ENCODE results near the gene GTPBP2. TPM values are rescaled to one million over a fixed set of nuclear protein-coding genes. Genes with fewer than 3 reads are reported as not detected.

Gene GTPBP2
- total and polyA plus RNA-seq, 2 of the 13 experiments (the other 11 are each of a cell fraction or from before 2014, with no cell fraction given): 26.9 to 88.2 TPM

DNA sequence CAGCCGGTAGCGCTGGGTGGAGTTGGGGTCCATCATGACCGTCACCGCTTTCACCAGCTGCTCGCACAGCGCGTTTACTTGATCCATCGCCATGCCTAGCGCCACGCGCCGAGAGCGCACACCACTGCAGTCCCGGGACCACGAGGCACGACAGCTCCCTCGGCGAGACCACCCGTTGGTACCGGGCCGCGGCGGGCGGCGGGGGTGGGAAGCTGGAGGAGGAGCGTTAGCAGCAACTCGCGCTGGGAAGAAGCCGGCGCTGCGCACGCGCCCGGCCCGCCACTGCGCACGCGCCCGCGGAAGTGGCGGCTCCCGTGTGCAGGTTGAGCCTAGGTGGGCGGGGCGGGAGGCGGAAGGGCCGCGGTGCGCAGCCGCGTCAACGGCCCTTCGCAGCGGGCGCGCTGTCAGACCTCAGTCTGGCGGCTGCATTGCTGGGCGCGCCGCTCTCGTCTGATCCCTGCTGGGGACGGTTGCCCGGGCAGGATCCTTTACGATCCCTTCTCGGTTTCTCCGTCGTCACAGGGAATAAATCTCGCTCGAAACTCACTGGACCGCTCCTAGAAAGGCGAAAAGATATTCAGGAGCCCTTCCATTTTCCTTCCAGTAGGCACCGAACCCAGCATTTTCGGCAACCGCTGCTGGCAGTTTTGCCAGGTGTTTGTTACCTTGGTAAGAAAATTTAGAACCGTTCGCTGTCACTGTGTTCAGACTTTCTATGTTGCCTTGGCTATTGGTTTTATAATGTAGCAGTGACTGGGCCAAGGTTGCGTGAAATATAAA lies 53.1 kb downstream of the GTPBP2 start, which contains the start of the genes POLH and XPO5 (continued):
- TF ChIP-seq MTF1 (CRISPR knock-in tag; IDR thresholded peaks at IDR 0.05) (0 out of 2 replicates have a peak, but pooled peaks have one; percentile 80), ONECUT2 (CRISPR knock-in tag; IDR thresholded peaks at IDR 0.05) (no peak; the same call in none of the 2 replicates), SAP130 (CRISPR knock-in tag; IDR thresholded peaks at IDR 0.05; ENCODE audit: low read depth) (peak; percentile 97), KDM5B (CRISPR knock-in tag; IDR thresholded peaks at IDR 0.05; ENCODE audit: borderline replicate concordance) (peak; percentile 99), ZNF3 (CRISPR knock-in tag; IDR thresholded peaks at IDR 0.05) (no peak), ZNF253 (CRISPR knock-in tag; IDR thresholded peaks at IDR 0.05; ENCODE audit: borderline replicate concordance) (no peak), ZNF263 (CRISPR knock-in tag; IDR thresholded peaks at IDR 0.05) (peak; percentile 76), ZNF282 (IDR thresholded peaks at IDR 0.05; ENCODE audit: partially characterized antibody) (no peak), MEF2D (CRISPR knock-in tag; IDR thresholded peaks at IDR 0.05) (peak; percentile 37; the same call in 1 of the 2 replicates), KLF11 (CRISPR knock-in tag; IDR thresholded peaks at IDR 0.05) (no peak), ZNF382 (CRISPR knock-in tag; IDR thresholded peaks at IDR 0.05; ENCODE audit: borderline replicate concordance) (no peak), ZNF746 (CRISPR knock-in tag; IDR thresholded peaks at IDR 0.05) (0 out of 2 replicates have a peak, but pooled peaks have one; percentile 39), ZBTB8A (CRISPR knock-in tag; IDR thresholded peaks at IDR 0.05; ENCODE audit: borderline replicate concordance, low read depth) (peak; percentile 90; the same call in 1 of the 2 replicates), ZNF343 (CRISPR knock-in tag; IDR thresholded peaks at IDR 0.05) (peak; percentile 89)
- TF ChIP-seq, protein P1, sequence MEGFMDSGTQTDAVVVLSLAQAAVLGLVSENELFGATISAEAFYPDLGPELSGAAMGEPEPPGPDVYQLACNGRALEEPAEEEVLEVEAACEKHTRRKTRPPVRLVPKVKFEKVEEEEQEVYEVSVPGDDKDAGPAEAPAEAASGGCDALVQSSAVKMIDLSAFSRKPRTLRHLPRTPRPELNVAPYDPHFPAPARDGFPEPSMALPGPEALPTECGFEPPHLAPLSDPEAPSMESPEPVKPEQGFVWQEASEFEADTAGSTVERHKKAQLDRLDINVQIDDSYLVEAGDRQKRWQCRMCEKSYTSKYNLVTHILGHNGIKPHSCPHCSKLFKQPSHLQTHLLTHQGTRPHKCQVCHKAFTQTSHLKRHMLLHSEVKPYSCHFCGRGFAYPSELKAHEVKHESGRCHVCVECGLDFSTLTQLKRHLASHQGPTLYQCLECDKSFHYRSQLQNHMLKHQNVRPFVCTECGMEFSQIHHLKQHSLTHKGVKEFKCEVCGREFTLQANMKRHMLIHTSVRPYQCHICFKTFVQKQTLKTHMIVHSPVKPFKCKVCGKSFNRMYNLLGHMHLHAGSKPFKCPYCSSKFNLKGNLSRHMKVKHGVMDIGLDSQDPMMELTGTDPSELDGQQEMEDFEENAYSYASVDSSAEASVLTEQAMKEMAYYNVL (CRISPR knock-in tag; IDR thresholded peaks at IDR 0.05; ENCODE audit: borderline replicate concordance): peak; percentile 38; the same call in 1 of the 2 replicates
- TF ChIP-seq, protein P2, sequence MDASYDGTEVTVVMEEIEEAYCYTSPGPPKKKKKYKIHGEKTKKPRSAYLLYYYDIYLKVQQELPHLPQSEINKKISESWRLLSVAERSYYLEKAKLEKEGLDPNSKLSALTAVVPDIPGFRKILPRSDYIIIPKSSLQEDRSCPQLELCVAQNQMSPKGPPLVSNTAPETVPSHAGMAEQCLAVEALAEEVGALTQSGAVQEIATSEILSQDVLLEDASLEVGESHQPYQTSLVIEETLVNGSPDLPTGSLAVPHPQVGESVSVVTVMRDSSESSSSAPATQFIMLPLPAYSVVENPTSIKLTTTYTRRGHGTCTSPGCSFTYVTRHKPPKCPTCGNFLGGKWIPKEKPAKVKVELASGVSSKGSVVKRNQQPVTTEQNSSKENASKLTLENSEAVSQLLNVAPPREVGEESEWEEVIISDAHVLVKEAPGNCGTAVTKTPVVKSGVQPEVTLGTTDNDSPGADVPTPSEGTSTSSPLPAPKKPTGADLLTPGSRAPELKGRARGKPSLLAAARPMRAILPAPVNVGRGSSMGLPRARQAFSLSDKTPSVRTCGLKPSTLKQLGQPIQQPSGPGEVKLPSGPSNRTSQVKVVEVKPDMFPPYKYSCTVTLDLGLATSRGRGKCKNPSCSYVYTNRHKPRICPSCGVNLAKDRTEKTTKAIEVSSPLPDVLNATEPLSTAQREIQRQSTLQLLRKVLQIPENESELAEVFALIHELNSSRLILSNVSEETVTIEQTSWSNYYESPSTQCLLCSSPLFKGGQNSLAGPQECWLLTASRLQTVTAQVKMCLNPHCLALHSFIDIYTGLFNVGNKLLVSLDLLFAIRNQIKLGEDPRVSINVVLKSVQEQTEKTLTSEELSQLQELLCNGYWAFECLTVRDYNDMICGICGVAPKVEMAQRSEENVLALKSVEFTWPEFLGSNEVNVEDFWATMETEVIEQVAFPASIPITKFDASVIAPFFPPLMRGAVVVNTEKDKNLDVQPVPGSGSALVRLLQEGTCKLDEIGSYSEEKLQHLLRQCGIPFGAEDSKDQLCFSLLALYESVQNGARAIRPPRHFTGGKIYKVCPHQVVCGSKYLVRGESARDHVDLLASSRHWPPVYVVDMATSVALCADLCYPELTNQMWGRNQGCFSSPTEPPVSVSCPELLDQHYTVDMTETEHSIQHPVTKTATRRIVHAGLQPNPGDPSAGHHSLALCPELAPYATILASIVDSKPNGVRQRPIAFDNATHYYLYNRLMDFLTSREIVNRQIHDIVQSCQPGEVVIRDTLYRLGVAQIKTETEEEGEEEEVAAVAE (CRISPR knock-in tag; IDR thresholded peaks at IDR 0.05; ENCODE audit: borderline replicate concordance): 0 out of 2 replicates have a peak, but pooled peaks have one; percentile 22
- TF ChIP-seq, protein P3, sequence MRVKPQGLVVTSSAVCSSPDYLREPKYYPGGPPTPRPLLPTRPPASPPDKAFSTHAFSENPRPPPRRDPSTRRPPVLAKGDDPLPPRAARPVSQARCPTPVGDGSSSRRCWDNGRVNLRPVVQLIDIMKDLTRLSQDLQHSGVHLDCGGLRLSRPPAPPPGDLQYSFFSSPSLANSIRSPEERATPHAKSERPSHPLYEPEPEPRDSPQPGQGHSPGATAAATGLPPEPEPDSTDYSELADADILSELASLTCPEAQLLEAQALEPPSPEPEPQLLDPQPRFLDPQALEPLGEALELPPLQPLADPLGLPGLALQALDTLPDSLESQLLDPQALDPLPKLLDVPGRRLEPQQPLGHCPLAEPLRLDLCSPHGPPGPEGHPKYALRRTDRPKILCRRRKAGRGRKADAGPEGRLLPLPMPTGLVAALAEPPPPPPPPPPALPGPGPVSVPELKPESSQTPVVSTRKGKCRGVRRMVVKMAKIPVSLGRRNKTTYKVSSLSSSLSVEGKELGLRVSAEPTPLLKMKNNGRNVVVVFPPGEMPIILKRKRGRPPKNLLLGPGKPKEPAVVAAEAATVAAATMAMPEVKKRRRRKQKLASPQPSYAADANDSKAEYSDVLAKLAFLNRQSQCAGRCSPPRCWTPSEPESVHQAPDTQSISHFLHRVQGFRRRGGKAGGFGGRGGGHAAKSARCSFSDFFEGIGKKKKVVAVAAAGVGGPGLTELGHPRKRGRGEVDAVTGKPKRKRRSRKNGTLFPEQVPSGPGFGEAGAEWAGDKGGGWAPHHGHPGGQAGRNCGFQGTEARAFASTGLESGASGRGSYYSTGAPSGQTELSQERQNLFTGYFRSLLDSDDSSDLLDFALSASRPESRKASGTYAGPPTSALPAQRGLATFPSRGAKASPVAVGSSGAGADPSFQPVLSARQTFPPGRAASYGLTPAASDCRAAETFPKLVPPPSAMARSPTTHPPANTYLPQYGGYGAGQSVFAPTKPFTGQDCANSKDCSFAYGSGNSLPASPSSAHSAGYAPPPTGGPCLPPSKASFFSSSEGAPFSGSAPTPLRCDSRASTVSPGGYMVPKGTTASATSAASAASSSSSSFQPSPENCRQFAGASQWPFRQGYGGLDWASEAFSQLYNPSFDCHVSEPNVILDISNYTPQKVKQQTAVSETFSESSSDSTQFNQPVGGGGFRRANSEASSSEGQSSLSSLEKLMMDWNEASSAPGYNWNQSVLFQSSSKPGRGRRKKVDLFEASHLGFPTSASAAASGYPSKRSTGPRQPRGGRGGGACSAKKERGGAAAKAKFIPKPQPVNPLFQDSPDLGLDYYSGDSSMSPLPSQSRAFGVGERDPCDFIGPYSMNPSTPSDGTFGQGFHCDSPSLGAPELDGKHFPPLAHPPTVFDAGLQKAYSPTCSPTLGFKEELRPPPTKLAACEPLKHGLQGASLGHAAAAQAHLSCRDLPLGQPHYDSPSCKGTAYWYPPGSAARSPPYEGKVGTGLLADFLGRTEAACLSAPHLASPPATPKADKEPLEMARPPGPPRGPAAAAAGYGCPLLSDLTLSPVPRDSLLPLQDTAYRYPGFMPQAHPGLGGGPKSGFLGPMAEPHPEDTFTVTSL (CRISPR knock-in tag; IDR thresholded peaks at IDR 0.05; ENCODE audit: borderline replicate concordance): 0 out of 2 replicates have a peak, but pooled peaks have one; percentile 38
